ENCODE results near the gene TRUB1.

GRCh38 chr10:115004236-115004862, 66.4 kb downstream of the TRUB1 start:
- no peak for TF ChIP-seq EZH2 (IDR thresholded peaks at IDR 0.05; ENCODE audit: insufficient read depth, poor library complexity, severe bottlenecking)
- TF ChIP-seq EZH2phosphoT487 (IDR thresholded peaks at IDR 0.05; ENCODE audit: insufficient read depth, low read depth): no peak
